Keratinocyte (primary cell): ENCODE data around the gene IER3. TPM values are rescaled to one million over a fixed set of nuclear protein-coding genes. Genes with fewer than 3 reads are reported as not detected.

ENCODE experiments used
- DNase-seq: peaks from one replicate; pipeline ENCODE4 v3.0.0-alpha.2; 2011; ENCODE audit warnings: low read depth, missing footprints, low spot score
- FAIRE-seq: peaks from 2 replicates; lab custom pipeline; 2011; peaks lifted over from hg19 to GRCh38; lab: Jason Lieb, UNC
- H2AFZ ChIP-seq: 2 replicates; pipeline ENCODE4 v1.6.0; 2012; ENCODE audit warnings: low read length, control low read depth, inconsistent platforms; ENCODE audit not compliant: control insufficient read depth
- H3K27ac ChIP-seq: 2 replicates; pipeline ENCODE4 v1.5.1; 2011; ENCODE audit warnings: low read length; ENCODE audit not compliant: control insufficient read depth, insufficient read depth
- H3K27me3 ChIP-seq: 3 replicates; pipeline ENCODE4 v1.6.0; 2011; ENCODE audit warnings: low read length; ENCODE audit not compliant: control insufficient read depth, insufficient read depth; ENCODE audit errors: extremely low read depth
- H3K36me3 ChIP-seq, 2 experiments: 2 replicates in 1 of 2; 3 replicates in 1 of 2; pipeline ENCODE4 v1.5.1; 2011; ENCODE audit warnings: low read length in 2 of 2, mild to moderate bottlenecking in 1 of 2; ENCODE audit not compliant: control insufficient read depth in 2 of 2, insufficient read depth in 2 of 2; ENCODE audit errors: extremely low read depth in 1 of 2
- H3K4me1 ChIP-seq: 3 replicates; pipeline ENCODE4 v1.5.1; 2011; ENCODE audit warnings: low read length; ENCODE audit not compliant: control insufficient read depth, insufficient read depth; ENCODE audit errors: extremely low read depth
- H3K4me2 ChIP-seq: 3 replicates; pipeline ENCODE4 v1.6.0; 2011; ENCODE audit warnings: low read depth, low read length; ENCODE audit not compliant: control insufficient read depth, insufficient read depth; ENCODE audit errors: extremely low read depth
- H3K4me3 ChIP-seq, 3 experiments: fragments of 200-600 bp in 1 of 3; sonication (generic) in 1 of 3; 2 replicates in 2 of 3; 3 replicates in 1 of 3; pipeline ENCODE4 v1.5.1; 2011 to 2016; ENCODE audit warnings: low read length in 3 of 3, mild to moderate bottlenecking in 3 of 3, control low read depth in 2 of 3, inconsistent platforms in 1 of 3, low read depth in 1 of 3, mixed read lengths in 1 of 3, mixed run types in 1 of 3, moderate library complexity in 1 of 3; ENCODE audit not compliant: control insufficient read depth in 2 of 3, insufficient read depth in 2 of 3; ENCODE audit errors: extremely low read depth in 1 of 3
- H3K79me2 ChIP-seq: 2 replicates; pipeline ENCODE4 v1.6.0; 2012; ENCODE audit warnings: low read length; ENCODE audit not compliant: control insufficient read depth, insufficient read depth
- H3K9ac ChIP-seq: 3 replicates; pipeline ENCODE4 v1.6.0; 2011; ENCODE audit warnings: low read length; ENCODE audit not compliant: control insufficient read depth, insufficient read depth; ENCODE audit errors: extremely low read depth
- H3K9me1 ChIP-seq: 3 replicates; pipeline ENCODE4 v1.6.0; 2011; ENCODE audit warnings: low read length; ENCODE audit not compliant: control insufficient read depth, insufficient read depth; ENCODE audit errors: extremely low read depth
- H3K9me3 ChIP-seq: 2 replicates; pipeline ENCODE4 v1.5.1; 2012; ENCODE audit warnings: low read depth, low read length; ENCODE audit not compliant: control insufficient read depth
- H4K20me1 ChIP-seq: 3 replicates; pipeline ENCODE4 v1.6.0; 2011; ENCODE audit warnings: low read length; ENCODE audit not compliant: control insufficient read depth, insufficient read depth; ENCODE audit errors: extremely low read depth
- EZH2 ChIP-seq: IDR thresholded peaks from one replicate; pipeline ENCODE4 v1.6.1; 2012; ENCODE audit warnings: inconsistent platforms, mild to moderate bottlenecking, low read length, moderate library complexity
- dilution Hi-C: fragments of 300-500 bp; cut with MboI; formaldehyde crosslinking; loops from one replicate; pipeline ENCODE4 v1.7.0; 2020; ENCODE audit warnings: low sequenced_read_pairs; ENCODE audit not compliant: extremely low pct_ligation_motif_present
- polyA plus RNA-seq, 5 experiments: library from polyadenylated mRNA; depleted of rRNA in 3 of 5; stranded (reverse) in 3 of 5; stranded (forward) in 1 of 5; unstranded in 1 of 5; fragments of >200 nt; gene quantifications; 1 replicate in 1 of 5; 2 replicates in 3 of 5; 3 replicates in 1 of 5; pipeline versions ENCODE4 v1.2.1 to v1.2.3, GENCODE V29; 2011 to 2012; ENCODE audit warnings: missing spikeins in 2 of 5, low read depth in 1 of 5, low replicate concordance in 1 of 5
- TF ChIP-seq, protein P1 (sequence below), 3 experiments: IDR thresholded peaks in 1 of 3; conservative IDR thresholded peaks in 1 of 3; optimal IDR thresholded peaks in 1 of 3; 2 replicates in 2 of 3; 3 replicates in 1 of 3; pipeline versions ENCODE3 to v1.5.1; 2011; ENCODE audit warnings: low read length in 3 of 3, mild to moderate bottlenecking in 3 of 3, moderate library complexity in 2 of 3, control low read depth in 1 of 3, inconsistent platforms in 1 of 3; ENCODE audit not compliant: insufficient read depth in 2 of 3; ENCODE audit errors: extremely low read depth in 1 of 3

Gene IER3
- polyA plus RNA-seq, 1 donor (not counting 4 experiments of a cell fraction or from before 2014, with no cell fraction given) = 277 TPM

- no peaks in the 10 kb centered on the region for H3K27me3 ChIP-seq
- H3K9me3 ChIP-seq = no peaks in the 10 kb centered on the region
- no peak overlapping the region for H2AFZ ChIP-seq
- peaks cover 2% of the 10 kb centered on the region for H4K20me1 ChIP-seq
- peak; percentile 92 for DNase-seq
- H3K9me1 ChIP-seq = no peaks in the 10 kb centered on the region
- H3K9ac ChIP-seq = peak overlapping the region; percentile 84
- peaks cover 2% of the 10 kb centered on the region for H3K79me2 ChIP-seq
- H3K4me2 ChIP-seq = peak overlapping the region; percentile 79
- H3K27ac ChIP-seq = peak overlapping the region; percentile 98
- H3K4me3 ChIP-seq = peak overlapping the region in 2 of 3 experiments; percentile 40 to 43
- TF ChIP-seq, protein P1, sequence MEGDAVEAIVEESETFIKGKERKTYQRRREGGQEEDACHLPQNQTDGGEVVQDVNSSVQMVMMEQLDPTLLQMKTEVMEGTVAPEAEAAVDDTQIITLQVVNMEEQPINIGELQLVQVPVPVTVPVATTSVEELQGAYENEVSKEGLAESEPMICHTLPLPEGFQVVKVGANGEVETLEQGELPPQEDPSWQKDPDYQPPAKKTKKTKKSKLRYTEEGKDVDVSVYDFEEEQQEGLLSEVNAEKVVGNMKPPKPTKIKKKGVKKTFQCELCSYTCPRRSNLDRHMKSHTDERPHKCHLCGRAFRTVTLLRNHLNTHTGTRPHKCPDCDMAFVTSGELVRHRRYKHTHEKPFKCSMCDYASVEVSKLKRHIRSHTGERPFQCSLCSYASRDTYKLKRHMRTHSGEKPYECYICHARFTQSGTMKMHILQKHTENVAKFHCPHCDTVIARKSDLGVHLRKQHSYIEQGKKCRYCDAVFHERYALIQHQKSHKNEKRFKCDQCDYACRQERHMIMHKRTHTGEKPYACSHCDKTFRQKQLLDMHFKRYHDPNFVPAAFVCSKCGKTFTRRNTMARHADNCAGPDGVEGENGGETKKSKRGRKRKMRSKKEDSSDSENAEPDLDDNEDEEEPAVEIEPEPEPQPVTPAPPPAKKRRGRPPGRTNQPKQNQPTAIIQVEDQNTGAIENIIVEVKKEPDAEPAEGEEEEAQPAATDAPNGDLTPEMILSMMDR (optimal IDR thresholded peaks at IDR 0.05 in 1 of 3, IDR thresholded peaks at IDR 0.05 in 1 of 3, conservative IDR thresholded peaks at IDR 0.05 in 1 of 3; ENCODE audit: extremely low read depth in 1 of 3, insufficient read depth in 2 of 3, low read length in 3 of 3) = no peak
- no peak for TF ChIP-seq EZH2
- no peaks in the 10 kb centered on the region for H3K36me3 ChIP-seq
- FAIRE-seq = peak; percentile 23
- H3K4me1 ChIP-seq = peaks cover 74% of the 10 kb centered on the region
- dilution Hi-C loops = no loop called here
Observed at GRCh38 chr6:30748851-30749540, 4.6 kb upstream of the IER3 start.

DNA sequence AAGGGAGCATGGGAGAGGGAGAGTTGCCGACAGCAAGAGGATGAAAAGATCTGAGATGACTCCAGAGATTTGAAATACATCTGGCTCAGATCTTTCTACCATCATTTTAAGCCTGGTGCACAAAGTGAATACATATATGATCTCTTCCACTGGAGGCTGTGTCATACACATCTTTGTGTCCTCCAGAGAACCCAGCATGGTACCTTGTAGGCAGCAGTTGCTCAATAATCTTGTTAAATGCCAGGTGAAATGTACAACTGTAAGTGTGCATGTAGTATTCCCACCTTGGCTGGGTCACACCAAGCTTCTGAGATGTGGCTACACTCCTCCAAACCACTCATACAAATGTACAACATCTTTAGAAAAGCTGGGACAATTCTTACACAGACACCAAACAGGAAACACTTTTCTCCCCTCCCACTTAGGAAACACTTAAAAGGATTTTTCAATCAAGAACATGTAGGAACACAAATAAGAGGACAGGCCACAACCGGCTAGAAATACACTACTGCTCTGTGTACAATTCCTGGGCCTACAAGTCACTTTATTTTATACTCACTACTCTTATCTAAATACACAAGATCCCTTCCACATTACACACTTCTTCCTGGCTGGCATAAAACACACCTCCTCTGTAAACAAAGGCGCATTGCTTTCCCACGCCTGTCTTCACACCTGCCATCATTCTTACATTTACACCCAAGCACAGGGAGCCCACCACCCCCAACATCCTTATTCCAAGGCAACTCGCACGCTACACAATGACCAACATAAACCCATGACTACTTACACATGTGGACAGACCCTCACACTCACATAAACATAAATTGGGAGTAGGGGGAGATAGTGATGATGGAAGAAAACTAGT lies 3.8 kb upstream of the IER3 start:
- Histone ChIP-seq H3K27ac (peak overlapping the region; percentile 98), H3K4me2 (peak overlapping the region; percentile 79), H2AFZ (no peak overlapping the region), H3K9ac (peak overlapping the region; percentile 84), H3K4me3 (peak overlapping the region in 2 of 3 experiments; percentile 40 to 43), H3K4me1 (peaks cover 70% of the 10 kb centered on the region), H3K27me3 (no peaks in the 10 kb centered on the region), H4K20me1 (peaks cover 10% of the 10 kb centered on the region), H3K9me1 (no peaks in the 10 kb centered on the region), H3K9me3 (no peaks in the 10 kb centered on the region), H3K36me3 (peaks cover 5 to 9% of the 10 kb centered on the region in 2 experiments), H3K79me2 (peaks cover 10% of the 10 kb centered on the region)
- DNase-seq = no peak
- TF ChIP-seq, protein P1 (optimal IDR thresholded peaks at IDR 0.05 in 1 of 3, IDR thresholded peaks at IDR 0.05 in 1 of 3, conservative IDR thresholded peaks at IDR 0.05 in 1 of 3; ENCODE audit: extremely low read depth in 1 of 3, insufficient read depth in 2 of 3, low read length in 3 of 3) = no peak
- TF ChIP-seq EZH2 = no peak
- dilution Hi-C loops = no loop called here
- peak; percentile 49 for FAIRE-seq
